Heart left ventricle (tissue), 13 donors: Measurements from ENCODE around the gene ANKRD37.

Experiments
- CTCF ChIP-seq, 12 donors: fragments of 200-600 bp; sonication (generic) in 4 of 12; IDR thresholded peaks; one replicate each; pipeline versions ENCODE4 v1.5.0 to v1.8.0; 2018 to 2022; ENCODE audit warnings: antibody characterized with exemption in 12 of 12, mild to moderate bottlenecking in 5 of 12
- POLR2A ChIP-seq, 2 donors: fragments of 450-650 bp; IDR thresholded peaks; one replicate each; pipeline ENCODE4 v1.6.1; 2017; ENCODE audit warnings: antibody characterized with exemption in 2 of 2, mild to moderate bottlenecking in 2 of 2, moderate library complexity in 2 of 2
- donor health status: ischemic (EF 13 %, LVEDD 7.1; RV severe dilation, severe dysfunction).
- donor health status: DM: no; HTN: yes; CAD: no.
- donor health status: DM: no; HTN: no; CAD: no.
- donor health status: ischemic (EF 25% LVEDD 6.9; RV normal size, moderate dysfunction).
- donor health status: ischemic (EF 25% LVEDD 5.7; RV mildly dilated, moderate dysfunction).
- donor health status: ischemic (EF 35%, LVEDD 5.7; RV mildly dilated, moderate dysfunction).
- donor health status: nonischemic (EF 11% LVEDD 7.7; RV severe dilation, severe dysfunction).
- donor health status: DM: yes; HTN: yes; CAD: no.
- donor health status: PGD.
- donor health status: ischemic (EF 29% LVEDD 5.4; RV normal size, mild dysfunction).
- donor health status: nonischemic (EF 23%, LVEDD 6.1; RV moderate dilation, normal function).

- no peak for TF ChIP-seq CTCF (IDR thresholded peaks at IDR 0.05)
- no peak for TF ChIP-seq POLR2A (IDR thresholded peaks at IDR 0.05)
Measured at GRCh38 chr4:185357733-185358440, 38.8 kb upstream of the ANKRD37 start.
